HG03039 (cell line): Measurements from ENCODE around the gene CADPS.

ENCODE experiments used
- ATAC-seq: cut with Tn5 transposase; IDR thresholded peaks from one replicate; pipeline ENCODE4 v1.9.1; 2021; ENCODE audit warnings: mild to moderate bottlenecking, moderate library complexity; ENCODE audit not compliant: unreplicated experiment

Gene CADPS

GRCh38 chr3:62379321-62379798, 495.9 kb downstream of the CADPS start:
- ATAC-seq: no peak

GRCh38 chr3:62378921-62379320, 496.3 kb downstream of the CADPS start:
- ATAC-seq: no peak

GRCh38 chr3:62378311-62378789, 496.9 kb downstream of the CADPS start:
- no peak for ATAC-seq

GRCh38 chr3:62376906-62377877, 498.0 kb downstream of the CADPS start:
- no peak for ATAC-seq

GRCh38 chr3:62376454-62376720, 498.8 kb downstream of the CADPS start:
- ATAC-seq: no peak

DNA sequence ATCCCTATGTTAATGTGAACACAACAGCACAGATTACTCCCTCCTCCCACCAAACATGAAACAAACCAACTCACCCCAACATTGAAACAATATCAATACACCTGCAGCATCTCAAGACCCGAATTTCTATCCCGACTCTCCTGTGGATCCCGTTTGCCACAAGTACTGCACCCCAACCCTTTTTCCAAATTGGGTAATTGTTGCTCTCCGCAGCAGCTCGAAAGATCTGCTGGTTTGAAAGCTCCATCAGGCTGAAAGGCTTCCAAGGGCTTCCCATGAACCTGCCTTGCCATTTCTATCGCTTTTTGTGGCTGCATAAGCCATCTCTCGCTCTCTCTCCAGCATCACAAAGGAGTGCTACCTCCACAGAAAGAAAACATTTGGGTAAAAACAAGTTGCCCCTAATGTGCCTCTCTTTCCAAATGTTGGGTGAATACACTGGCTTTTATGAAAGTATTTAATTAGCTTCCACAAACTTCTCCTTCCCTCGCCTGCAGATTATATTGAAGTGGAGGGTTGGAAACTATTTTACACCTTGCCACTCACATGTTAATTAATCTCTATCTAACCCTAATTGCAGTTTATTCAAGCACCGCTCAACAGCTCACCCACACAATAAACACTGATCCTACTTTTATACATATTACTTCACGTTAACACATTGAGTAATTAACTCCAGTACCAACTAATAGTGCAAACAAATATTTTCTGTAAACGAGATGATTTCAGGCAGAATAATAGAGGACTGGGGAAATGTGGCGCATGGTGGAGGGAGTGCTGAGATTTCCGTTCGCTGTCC, 499.4 kb downstream of the CADPS start:
- no peak for ATAC-seq

- no peak for ATAC-seq
Observed at GRCh38 chr3:62374341-62375218, 500.6 kb downstream of the CADPS start.

DNA sequence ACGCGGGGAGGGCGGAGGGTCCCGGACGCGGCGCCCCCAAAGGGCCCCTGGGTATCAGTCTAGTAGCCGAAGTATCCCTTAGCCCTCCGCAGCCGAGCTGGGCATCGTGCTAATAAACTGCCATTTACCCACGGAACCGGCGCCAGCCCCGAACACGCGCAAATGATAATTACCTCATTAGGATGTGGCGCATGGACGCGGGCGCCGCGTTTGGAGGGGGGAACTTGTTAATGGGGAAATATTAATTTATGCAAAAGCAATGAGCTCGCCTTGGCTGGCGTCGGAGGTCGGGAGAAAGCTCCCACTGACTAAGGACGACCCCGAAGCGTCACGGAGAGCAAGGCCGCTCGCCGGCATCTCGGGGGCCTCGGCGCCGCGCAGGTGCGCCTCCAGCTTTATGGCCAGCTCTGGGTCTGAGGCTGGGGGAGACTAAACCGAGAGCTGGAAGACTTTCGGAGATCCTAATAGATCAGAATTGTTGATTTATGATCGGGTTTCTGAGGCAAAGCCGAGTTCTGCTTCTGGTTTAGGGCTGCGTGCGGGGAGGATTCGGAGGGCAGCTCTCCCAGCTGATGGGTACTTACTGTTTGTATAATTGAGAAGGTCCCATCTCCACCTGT, 501.4 kb downstream of the CADPS start:
- no peak for ATAC-seq

- no peak for ATAC-seq
Observed at GRCh38 chr3:62373215-62373614, 502.0 kb downstream of the CADPS start, which contains the start of gene FEZF2. Gene FEZF2 (minus strand): TSS chr3:62373550. CDS start chr3:62372868, 682 bp downstream.

- no peak for ATAC-seq
Observed at GRCh38 chr3:62372621-62373041, 502.6 kb downstream of the CADPS start.

DNA sequence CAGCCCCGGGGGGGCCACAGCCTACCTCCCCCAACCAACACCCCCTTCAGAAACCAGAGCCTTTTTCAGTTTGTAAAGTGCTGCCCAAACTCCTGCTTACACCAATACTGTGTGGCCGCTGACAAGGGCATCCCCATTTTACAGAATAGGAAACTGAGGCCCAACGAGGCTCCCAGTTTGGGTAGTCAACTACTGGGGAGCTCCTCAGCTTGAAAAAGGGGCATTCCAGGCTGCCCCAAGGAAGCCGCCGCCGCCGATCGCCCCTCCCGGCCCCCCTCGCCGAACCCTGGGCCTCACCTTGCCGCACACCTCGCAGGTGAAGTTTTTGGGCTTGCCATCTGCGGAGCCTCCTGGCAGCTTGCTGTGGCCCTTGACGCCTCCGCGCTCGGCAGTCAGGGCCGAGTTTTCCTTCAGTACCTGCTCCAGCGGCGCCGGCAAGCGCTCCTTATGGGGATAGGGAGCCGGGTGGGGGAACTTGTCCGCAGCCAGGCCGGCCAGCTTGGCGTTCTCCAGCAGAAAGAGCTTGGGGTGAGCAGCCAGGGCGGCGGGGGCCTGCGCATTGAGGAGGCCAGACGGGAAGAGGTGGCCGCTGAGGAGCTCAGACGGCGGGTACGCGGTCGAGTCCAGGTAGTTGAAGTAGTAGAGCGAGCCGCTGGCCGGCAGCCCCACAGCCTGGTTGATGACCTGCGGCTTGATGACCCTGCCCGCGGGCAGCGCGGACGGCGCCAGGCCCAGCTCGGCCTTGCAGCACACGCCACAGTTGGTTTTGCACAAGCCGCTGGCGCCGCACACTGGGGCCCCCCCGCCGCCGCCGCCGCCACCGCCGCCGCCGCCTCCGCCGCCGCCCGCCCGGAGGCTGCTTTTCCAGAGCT, 503.3 kb downstream of the CADPS start:
- ATAC-seq: no peak

DNA sequence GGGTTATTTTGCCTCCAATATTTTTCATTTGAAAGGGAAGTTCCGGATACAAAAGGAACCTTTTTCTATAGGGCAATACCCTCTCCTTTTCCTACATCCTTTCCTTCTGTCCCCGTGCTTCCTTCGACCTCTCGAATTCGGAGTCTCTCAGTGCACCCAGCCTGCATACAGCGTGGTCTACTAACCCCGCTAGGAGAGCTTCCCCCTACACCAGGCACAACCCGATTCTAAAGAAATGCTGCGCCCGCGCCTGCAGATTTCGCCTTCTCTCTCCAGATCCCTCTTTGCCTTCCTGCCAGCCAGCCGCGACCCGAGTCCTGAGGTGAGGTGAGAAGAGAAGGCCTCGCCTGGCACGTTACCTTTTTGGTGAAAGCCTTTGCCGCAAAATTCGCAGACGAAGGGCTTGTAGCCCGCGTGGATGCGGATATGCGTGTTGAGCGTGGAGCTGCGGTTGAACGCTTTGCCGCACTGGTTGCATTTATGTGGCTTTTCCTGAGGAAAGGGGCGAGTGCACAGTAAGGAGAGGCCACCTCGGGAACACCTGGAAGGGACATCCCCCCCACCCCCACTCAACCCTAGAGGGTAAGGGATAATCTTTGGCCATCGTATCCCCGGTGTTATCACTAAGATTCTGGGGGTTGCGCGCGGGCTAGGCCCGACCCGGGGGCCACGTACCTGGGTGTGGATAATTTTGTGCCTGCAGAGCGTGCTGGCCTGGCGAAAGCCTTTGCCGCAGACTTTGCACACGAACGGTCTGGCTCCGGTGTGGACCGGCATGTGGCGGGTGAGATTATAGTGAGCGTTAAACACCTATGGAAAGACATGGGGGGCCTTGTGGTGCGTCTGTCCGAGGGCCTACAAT, 504.1 kb downstream of the CADPS start:
- no peak for ATAC-seq

DNA sequence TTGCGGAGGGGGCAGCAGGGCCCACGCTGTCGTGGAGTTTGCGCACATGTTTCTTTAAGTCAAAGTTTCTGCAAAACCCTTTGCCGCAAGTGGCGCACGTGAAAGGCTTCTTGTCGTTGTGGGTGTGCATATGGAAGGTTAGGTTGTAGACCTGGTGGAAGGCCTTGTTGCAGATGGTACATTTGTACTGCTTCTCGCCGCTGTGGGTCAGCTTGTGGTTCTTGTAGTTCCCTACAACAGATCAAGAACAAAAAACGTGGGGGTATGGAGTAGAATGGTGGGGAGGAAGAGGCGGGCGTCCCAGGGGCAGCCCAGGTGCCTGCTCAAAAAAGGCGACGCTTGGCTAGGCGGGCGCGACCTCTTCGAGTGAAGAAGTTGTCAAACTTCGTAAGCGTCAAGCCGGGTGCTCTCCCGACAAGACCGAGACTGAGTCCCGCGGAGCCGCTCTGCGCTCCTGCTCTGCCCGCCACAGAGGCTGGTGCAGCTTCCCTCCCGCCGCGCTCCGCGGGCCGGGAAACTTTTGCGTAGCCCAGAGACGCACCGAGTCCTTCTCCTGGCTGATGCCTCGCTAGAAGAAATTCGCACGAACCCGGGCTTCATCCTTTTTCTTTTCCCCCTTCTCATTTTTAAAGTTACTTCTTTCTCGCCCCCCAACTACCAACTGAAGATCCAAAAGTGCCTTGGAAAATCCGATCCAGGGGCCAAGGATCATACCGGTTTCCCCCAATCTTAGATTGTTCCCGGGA, 504.9 kb downstream of the CADPS start:
- no peak for ATAC-seq

DNA sequence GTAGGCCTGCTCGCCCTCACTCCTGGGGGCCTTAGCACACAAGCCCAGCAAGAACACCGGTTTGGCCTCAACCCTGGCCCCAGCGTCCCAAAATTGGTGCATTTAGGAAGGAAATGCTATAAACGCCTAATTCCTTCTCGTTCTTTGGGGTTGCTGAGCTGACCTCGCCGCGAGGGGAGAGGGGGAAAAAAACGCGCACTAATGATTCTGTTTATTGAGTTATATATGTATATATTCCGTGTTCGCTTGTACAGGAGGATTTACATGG, 505.8 kb downstream of the CADPS start:
- no peak for ATAC-seq

GRCh38 chr3:62368705-62369475, 506.3 kb downstream of the CADPS start:
- no peak for ATAC-seq

DNA sequence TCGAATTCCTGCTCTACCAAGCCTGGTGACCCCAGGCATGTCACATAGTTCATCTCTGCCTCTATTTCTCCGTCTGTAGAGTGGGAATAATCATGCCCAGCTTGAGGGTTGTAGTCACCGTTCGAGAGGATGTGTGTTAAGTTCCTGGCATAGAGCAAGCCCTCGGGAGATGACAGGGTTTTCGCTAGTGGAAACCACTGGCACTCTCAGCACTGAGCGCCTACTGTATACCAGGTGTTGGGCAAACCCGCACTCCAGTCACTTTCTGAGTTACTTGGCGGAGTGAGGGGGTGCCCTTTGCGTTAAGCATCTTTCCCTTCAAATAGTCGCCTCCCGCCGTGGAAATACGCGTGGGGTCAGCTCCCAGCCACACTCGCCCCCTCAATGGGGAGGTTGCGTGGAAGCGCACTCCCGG, 506.9 kb downstream of the CADPS start:
- ATAC-seq: no peak

DNA sequence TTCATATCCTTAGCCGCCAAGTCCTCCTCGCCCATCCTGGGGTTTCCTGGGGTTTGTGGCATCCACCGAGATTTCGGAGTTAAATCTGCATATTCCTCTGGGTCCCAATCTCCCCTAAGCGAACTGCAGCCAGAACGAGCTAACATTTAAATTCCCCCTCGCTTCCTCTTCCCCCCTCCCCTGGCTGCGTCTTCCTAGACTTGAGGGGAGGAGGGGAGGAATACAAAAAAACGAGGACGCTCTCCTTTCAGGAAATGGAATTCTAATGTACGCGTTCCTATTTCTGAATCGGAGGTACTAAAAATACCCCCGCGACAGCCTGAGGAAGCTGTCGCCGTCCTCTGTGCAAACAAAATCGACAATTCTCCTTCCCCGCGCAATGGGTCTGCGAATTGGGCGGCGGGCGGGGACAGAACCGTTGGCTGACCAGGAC, 507.4 kb downstream of the CADPS start:
- ATAC-seq: no peak
